Anterior cingulate cortex (tissue), 58 donors: ENCODE measurements around the gene ZDHHC19.
A peak's percentile ranks its signal among the peaks of the same experiment; 100 is the strongest.
"Not testable (repeated sequence)": the region's sequence is repeated elsewhere in the genome, so short reads cannot be mapped to it uniquely, and the experiment has no call there.

Experiments used
- DNase-seq, 58 donors: peaks; one replicate each; lab custom pipeline; 2025; lab: John Stamatoyannopoulos, UW

The ZDHHC19 gene

DNA sequence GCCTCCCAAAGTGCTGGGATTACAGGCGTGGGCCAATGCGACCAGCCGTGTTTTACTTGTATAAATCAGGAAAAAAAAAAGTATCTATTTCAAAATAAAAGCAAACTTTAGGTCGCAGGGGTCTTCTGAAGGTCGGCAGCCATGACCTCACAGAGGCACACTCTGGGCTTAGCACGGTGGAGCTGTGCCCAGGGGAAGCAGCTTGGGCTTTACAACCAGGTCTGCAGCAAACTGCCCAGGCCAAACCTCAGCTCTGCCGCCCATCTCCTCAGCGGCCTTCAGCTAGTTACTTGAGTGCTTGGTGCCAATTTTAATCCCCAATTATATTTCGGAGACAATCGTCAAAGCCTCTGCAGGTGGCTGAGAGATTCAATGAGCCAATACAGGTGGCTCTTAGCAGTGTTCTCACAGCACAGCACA lies 30.1 kb downstream of the ZDHHC19 start:
- DNase-seq: no peak

DNA sequence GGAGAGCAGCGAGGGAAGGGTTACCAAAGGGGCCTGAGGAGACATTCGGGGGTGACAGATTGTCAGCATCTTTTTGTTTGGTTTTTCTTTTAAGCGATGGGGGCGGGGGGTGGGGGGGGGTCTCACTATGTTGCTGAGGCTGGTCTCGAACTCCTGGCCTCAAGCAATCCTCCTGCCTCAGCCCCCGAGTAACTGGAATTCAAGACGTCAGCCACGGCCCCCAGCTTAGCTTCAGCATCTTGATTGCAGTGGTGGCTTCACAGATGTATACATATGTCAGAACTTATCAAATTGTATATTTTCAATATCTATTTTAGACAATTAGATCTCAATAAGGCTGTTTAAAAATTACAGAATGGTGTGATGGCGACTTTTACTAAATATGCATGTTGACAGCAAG lies 30.9 kb downstream of the ZDHHC19 start:
- no peak for DNase-seq

DNA sequence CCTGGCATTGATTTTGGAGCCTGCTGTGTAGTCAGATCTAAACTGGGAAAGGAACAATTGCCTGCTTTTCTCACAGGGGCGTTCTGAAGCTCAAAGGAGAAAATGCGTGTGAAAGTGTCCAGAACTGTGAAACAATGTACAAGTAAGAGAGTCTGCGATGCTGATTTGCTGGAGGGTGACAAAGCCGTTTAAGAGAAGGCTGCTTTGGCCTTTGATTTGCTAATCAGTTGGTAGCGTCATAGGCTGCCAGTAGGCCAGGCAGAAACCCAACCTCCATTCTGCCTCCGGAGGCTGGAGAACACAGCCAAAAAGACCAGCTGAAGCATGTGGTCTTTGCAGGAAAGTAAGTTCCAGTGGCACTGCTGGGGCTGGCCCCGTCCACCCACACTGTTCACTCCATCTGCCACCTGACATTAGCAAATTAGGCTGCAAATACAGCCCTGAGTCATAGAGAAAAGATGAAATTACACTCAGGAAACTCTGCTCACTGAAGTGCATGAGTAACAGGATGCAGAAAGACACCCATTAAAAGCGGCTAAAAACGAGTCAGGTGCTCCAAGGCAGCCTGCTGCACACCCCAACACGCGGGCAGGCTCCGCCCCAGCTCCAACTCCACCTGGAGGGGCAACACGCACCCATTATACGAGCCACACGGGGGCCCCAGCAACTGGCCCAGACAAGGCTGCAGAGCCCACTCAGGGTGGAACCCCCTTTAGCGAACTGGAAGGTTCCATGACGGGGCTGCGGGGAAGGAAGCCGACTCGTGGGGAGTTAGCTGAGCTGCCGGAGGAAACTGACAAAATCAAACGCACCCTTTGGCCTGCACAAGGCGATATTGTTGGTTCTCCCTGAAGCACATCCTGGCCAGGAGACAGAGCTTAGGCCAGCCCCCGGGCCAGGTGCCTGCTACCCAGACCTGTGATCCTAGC lies 31.6 kb downstream of the ZDHHC19 start:
- peak in 57 of 58 donors; percentile 21 to 96 (median 80) for DNase-seq

DNA sequence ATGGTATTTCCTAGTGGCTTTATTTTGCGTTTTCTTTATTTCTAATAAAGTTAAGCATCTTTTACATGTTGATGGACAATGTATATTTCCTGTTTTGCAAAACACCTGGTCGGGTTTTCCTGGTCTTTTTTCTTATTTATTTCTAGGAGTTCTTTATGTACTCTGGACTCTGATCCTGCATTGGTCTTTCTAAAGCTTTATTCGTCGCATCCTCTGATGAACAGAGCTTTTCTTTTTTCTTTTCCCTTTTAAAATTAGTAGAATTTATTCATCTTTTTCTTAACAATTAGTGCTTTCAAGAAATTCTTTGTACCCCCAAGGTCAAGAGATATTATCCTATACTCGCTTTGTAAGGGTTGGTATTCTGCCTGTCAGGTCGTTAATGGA lies 32.2 kb downstream of the ZDHHC19 start:
- DNase-seq: no peak

DNA sequence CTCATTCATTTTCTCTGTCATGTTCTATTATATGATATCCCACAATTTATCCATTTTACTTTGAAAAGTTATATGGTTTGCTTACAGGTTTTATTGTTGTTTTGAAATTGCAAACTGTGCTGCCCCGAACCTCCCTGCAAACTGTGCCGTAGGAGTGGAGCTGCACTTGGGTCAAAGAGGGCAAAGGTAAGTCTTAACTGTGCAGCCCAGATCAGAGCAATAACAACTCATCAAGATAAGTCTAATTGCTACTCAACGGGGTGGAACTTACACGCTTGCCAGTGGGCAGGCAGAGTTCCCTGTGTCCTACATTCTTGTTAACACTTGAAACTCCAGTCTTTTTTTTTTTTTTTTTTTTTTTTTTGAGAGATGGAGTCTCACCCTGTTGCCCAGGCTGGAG lies 33.2 kb downstream of the ZDHHC19 start:
- DNase-seq: no peak

DNA sequence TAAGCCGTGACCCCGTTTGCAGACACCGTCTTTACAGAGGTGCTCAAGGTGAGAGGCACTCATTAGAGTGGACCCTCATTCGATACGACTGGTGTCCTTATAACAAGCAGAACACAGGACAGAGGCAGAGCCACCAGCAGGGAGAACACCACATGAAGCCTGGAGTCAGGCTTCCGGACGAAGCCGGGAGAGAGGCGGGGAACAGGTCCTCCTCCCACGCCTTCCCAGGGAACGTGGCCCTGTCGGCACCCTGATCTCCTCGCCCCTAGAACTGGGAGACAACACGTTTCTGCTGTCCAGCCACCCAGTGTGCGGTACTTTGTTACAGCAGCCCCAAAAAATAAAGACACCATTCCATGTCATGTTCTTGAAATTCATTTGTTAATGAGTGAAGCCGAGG lies 33.6 kb downstream of the ZDHHC19 start:
- DNase-seq: no peak

DNA sequence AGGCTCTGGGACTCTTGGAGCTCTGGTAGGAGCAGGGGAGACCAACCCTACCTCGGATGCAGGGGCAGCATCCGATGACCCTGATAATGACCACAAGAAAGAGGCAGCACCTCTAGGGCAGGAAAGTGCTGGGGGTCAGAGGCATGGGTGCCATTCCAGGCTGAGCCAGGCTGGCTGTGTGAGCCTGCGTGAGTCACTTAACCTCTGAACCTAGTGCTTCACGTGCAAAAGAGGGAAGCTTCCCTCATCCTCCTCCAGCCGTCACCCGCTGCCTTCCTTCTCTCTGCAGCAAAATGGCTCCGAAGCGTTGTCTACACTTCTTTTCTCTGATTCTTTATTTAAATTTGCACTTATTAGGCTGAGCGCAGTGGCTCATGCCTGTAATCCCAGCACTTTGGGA lies 35.5 kb downstream of the ZDHHC19 start:
- no peak for DNase-seq

DNA sequence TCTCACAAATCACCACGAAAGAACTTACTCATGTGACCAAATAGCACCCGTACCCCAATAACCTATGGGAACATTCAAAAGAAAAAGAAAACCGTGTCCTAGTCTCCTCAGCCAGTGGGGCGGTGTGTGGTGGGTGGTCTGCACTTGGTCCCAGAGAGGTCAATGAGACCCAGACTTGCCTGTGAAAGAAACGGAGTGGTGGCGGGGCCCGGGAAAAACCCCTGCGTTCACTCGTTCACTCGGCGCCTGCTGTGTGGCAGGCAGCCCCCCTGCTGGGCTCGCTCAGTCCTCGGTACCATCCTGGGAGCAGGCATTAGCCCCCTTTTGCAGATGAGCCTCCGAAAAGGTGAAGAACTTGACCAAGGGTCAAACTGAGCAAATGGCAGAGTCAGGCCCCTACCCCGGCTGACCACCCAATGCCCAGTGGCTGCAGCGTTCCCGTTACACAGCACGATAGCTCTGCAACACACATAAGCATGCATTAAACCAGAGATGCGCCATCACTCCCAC lies 36.0 kb downstream of the ZDHHC19 start:
- no peak for DNase-seq

DNA sequence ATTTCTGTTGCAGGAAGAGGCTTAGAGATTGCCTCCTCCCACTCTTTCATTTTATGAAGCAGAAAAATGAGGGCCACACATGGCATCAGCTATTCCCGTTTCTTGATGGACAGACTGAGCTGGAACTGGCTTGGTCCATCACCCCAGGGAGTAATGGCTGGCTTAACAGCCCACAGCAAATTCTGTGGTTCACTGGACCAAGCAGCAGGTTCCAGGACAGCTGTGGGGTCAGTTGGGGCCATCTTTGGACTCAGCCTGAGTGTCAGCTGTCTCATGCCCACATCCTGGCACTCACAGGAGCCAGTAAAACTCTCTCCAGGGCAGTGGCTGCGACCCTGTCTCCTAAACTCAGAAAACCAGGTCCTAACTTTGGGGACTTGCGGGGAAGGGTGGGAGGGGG lies 36.5 kb downstream of the ZDHHC19 start:
- DNase-seq: no peak

DNA sequence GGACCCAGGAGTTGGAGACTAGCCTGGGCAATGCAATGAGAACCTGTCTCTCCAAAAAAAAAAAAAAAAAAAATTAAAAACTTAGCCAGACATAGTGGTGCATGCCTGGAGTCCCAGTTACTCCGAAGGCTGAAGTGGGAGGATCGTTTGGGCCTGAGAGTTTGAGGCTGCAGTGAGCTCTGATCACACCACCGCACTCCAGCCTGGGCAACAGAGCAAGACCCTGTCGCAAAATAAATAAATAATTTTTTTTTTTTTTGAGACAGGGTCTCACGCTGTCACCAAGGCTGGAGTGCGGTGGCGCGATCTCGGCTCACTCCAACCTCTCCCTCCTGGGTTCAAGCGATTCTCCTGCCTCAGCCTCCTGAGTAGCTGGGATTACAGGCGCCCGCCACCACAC lies 40.9 kb downstream of the ZDHHC19 start:
- DNase-seq: not testable (repeated sequence)

DNA sequence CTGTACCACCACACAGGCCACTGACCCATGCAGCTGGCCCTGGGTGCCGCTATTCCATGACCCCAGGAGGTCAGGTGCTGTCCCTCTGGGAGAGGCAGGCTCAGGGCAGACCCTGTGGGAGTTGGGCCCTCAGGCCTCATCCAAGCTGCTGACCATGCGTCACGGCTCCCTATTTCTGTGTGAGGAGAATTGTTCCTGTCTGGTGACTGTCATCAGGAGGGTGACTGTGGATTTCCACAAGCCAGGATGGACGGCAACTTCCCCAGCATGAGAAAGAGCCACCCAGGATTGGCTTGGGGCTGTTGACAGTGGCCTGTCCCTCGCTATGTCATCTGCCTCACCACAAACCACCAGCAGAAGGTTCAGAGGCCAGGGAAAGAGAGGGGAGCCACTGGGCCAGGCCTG lies 41.4 kb downstream of the ZDHHC19 start:
- no peak for DNase-seq

DNA sequence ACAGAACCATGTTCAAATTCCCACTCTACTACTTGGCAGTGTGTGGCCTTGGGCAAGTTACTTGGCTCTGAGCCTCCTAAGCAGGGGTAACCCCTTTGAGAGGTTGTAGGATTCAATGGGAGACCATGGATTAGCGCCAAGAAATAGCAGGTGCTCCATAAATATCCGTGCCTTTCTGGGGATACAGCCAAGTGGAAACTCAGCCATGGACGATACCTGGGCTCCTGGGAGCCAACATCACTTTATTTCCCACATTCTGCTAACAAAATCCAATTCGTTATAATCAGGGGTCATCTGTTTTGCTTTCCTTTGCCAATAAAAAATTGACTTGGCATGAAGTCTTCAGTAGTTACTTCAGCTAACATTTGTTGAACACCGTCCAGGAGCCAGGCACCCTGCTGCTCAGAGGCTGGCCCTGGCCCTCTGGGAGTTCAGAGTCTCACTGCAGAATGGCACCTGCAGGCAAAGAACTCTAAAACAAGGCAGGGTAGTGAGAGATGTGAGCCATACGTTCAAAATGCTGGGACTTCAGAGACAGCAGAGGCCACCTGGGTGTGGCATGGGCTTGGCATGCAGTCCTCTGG lies 42.3 kb downstream of the ZDHHC19 start:
- peak in 2 of 58 donors; percentile 13 to 24 for DNase-seq

DNA sequence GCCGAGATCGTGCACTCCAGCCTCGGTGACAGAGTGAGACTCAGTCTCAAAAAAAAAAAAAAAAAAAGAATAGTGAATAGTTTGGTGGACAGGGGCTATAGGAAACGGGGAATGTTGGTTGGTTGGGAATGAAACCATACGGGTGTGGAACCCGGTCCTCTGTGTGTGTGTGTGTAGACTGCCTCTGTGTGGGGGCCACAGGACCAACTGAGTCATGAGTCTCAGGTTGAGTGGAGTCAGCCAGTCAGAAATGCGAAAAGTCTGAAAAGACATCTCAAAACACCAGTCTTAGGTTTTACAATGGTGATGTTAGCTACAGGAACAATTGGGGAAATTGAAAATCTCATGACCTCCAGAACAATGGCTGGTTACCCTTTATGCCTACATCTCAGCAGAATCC lies 44.5 kb downstream of the ZDHHC19 start:
- DNase-seq: no peak

DNA sequence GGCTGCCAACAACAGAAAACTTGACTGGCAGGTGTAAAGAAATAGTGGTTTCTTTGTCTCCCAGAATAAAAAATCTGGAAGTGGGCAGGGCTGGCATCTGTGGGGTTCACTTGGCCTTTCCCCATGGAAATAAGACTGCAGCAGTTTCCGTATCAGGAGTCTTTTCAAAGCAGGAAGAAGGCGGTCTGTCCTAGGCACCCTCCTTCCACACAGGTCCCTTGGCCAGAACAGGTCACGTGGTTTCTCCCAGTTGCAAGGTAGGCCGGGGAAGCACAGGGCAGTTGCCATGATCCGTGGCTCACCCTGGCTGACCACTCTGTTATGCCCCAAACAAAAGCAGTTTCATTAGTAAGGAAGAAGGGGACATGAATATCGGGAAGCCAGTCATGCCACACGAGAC lies 45.4 kb downstream of the ZDHHC19 start:
- DNase-seq: no peak

DNA sequence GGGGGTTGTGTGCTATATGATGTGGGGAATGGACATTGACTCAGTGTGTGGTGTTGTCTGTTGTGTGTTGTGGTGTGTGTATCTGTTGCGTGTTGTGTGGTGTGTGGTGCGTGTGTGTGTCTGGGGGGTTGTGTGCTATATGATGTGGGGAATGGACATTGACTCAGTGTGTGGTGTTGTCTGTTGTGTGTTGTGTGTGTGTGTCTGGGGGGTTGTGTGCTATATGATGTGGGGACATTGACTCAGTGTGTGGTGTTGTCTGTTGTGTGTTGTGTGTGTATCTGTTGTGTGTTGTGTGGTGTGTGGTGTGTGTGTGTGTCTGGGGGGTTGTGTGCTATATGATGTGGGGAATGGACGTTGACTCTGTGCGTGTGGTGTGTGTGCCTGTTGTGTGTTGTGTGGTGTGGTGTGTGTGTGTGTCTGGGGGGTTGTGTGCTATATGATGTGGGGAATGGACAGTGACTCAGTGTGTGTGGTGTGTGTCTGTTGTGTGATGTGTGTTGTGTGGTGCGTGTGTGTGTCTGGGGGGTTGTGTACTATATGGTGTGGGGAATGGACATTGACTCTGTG lies 46.1 kb downstream of the ZDHHC19 start:
- not testable (repeated sequence) for DNase-seq

DNA sequence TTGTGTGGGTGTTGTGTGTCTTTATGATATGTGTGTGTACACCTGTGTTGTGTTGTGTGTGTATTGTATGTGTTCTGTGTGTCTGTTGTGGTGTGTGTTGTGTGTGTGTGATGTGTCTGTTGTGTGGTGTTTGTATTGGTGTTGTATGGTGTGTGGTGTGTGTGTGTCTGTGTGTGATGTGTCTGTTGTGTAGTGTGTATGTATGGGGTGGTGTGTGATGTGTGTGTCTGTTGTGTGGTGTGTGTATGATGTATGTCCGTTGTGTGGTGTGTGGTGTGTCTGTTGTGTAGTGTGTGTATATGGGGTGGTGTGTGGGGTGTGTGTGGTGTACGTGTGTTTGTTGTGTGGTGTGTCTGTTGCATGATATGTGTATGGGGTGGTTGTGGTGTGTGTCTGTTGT lies 46.6 kb downstream of the ZDHHC19 start:
- no peak for DNase-seq

DNA sequence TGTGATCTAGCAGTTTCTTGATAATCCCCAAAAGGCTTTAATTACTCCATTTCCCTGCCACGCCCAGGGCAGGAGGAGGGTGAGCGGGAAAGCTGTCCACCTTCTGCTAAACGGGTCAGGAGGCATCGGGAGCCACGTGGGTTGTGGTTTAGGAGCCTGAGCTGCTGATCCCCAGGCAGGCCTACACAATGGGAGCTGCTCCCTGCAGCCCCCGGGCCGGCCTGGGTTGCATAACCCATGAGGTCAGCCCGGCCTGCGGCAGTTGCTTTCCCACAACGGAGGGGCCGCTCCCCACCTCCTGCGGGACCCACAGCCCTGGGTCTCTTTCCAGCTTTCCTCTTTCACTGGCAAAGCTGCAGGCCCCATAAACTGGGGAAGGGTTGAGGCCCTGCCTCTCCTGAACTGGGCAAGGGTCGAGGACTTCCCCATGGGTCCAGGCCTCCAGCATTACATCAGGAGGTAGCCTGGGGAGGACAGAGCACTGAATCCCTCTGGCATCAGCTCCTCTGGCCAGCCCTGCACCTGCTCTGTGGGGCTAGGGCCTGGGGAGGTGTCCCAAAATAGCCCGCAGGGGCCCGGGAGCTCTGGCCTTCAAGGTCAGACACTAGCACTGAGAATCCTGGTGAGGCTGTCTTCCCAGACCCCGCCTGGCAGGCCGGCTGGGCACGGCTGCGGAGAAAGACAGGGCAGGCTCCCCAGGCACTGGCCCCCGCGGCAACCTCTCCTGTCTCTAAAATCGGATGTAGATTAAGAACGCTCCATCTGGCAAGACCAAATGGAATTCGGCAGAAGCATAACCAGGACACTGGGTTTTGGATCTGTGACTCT lies 47.3 kb downstream of the ZDHHC19 start:
- no peak for DNase-seq

DNA sequence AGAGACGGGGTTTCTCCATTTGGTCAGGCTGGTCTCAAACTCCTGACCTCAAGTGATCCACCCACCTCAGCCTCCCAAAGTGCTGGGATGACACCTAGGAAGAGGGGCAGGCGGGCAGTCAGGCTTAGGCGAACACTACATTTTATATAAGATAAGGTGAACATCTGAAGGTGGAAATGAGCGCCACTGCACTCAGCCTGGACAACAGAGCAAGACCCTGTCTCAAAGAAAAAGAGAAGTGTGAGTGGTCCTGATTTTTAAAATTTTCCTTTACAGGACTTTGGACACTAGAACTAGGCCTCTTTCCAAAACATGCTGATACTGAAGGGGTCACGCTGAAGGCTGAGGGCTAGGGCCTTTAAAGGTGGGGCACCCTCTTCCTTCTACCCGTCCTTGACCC lies 48.0 kb downstream of the ZDHHC19 start:
- no peak for DNase-seq

DNA sequence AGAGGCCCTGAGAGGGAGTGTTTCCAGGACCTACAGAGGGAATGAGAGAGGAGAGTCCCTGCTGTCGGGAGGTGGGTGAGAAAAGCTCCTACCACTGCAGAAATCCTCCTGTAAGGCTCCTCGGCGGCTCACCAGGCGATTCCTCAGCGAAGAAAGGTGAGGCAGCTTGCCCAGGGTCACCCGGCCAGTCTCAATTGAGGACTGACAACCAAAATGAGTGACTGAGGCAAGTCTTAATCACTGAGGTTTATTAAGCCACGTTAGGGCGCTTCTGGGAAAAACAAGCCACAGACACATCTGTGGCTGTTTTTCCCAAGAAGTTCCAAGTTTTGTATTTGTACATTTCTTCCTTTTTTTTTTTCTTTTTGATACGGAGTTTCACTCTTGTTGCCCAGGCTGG lies 48.5 kb downstream of the ZDHHC19 start:
- DNase-seq: no peak

DNA sequence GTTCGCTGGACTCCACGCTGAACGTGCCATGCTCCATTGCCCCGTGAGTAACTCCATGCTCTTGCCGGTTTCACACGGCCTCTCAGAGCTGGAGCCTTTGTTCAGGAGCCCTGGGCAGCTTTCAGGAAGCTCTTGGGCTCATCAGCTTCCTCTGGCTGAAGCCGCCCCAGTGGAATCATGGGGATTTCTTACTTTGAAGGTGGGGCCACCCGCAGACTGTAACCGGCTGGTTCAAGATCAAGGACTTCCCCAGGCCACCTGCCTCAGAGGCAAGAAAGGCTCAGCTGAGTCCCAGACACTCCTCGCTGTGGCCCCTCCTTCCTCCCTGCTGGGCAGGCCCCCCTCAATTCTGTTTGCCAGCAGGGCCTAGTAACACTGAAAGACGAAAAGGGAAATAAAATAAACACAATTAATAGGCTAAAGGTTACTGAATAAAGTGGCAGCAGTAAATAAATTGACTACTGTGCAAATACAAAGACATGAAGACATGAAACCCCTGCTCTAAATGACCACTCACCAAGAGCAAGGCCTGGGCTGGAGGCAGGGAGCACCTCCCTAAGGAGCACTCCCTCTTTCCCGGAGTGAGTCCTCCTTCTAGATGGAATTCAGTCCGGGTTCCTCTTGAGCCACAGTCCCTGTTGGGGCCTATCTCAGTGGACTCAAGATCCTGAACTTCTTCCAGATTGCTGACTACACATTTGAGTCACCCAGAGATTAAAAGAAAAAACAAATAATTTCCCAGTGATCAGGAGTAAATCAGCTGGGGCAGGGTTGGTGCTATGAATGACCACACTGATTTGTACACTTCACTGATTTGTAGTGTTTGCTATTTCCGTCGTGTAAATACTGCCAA lies 51.0 kb downstream of the ZDHHC19 start:
- DNase-seq: peak in 3 of 58 donors; percentile 3 to 17 (median 13)
